ENCODE data around the gene RPS14. TPM values are rescaled to one million over a fixed set of nuclear protein-coding genes. Genes with fewer than 3 reads are reported as not detected.

Gene RPS14
- total RNA-seq, 1 donor from 2014 or later = 4,086 TPM

DNA sequence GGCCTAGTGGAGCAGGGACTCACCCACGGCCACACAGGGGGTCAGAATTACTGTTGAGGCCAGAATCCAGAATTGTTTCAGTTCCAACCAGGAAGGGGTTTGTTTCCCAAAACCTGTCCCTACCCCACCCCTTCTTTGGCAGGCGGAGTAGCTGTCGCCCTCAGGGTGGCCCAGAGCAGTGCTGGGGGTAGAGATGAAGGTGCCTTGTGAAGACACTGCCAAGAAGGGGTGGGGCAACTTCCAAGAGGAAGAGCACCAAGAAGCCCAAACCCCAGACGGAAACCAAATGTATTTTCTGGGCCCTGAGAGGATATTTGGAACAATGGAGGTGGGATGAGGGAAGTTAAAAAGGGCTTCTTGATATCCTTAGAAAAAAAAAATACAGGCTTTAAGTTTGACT, 47.0 kb upstream of the RPS14 start:
- intact Hi-C loops (cut with micrococcal nuclease) = no loop called here
- ATAC-seq (ENCODE audit: low read depth) (no peak), DNase-seq (no peak)
- no peaks in the 10 kb centered on the region for H3K27me3 Mint-ChIP-seq
- H3K36me3 Mint-ChIP-seq (ENCODE audit: low read depth) = no peaks in the 10 kb centered on the region
- TF ChIP-seq, protein P1, sequence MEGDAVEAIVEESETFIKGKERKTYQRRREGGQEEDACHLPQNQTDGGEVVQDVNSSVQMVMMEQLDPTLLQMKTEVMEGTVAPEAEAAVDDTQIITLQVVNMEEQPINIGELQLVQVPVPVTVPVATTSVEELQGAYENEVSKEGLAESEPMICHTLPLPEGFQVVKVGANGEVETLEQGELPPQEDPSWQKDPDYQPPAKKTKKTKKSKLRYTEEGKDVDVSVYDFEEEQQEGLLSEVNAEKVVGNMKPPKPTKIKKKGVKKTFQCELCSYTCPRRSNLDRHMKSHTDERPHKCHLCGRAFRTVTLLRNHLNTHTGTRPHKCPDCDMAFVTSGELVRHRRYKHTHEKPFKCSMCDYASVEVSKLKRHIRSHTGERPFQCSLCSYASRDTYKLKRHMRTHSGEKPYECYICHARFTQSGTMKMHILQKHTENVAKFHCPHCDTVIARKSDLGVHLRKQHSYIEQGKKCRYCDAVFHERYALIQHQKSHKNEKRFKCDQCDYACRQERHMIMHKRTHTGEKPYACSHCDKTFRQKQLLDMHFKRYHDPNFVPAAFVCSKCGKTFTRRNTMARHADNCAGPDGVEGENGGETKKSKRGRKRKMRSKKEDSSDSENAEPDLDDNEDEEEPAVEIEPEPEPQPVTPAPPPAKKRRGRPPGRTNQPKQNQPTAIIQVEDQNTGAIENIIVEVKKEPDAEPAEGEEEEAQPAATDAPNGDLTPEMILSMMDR (IDR thresholded peaks at IDR 0.05) = no peak
- H3K4me1 Mint-ChIP-seq = peaks cover 19% of the 10 kb centered on the region
- H3K4me3 Mint-ChIP-seq = no peak overlapping the region
- CTCF ChIA-PET = no interaction called here
- POLR2A ChIA-PET = no interaction called here
- no peak overlapping the region for H3K27ac Mint-ChIP-seq
- H3K9me3 Mint-ChIP-seq = no peaks in the 10 kb centered on the region

DNA sequence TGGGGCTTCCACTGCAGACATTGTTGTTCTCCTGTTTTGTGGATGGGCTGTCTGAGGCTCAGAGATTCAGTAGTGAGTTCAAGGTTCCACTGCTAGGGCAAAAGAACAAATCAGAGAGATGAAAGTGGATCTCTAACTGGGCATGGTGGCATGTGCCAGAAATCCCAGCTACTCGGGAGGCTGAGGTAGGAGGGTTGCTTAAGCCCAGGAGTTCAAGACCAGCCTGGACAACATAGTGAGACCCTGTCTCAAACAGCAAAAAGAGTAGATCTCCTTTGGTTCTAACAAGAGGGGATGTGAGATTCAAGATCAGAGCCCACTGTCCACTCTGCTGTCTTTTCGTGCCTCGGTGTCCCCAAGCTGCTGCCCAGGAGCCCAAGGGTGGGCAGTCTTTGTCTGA, 46.6 kb upstream of the RPS14 start:
- ATAC-seq (ENCODE audit: low read depth) = no peak
- Mint-ChIP-seq H3K9me3 (no peaks in the 10 kb centered on the region), H3K4me1 (peaks cover 24% of the 10 kb centered on the region), H3K4me3 (no peak overlapping the region), H3K36me3 (ENCODE audit: low read depth) (no peaks in the 10 kb centered on the region), H3K27me3 (no peaks in the 10 kb centered on the region), H3K27ac (no peak overlapping the region)
- DNase-seq = no peak
- ChIA-PET CTCF (no interaction called here), POLR2A (no interaction called here)
- intact Hi-C loops (cut with micrococcal nuclease) = no loop called here
- TF ChIP-seq, protein P1 (IDR thresholded peaks at IDR 0.05) = no peak

DNA sequence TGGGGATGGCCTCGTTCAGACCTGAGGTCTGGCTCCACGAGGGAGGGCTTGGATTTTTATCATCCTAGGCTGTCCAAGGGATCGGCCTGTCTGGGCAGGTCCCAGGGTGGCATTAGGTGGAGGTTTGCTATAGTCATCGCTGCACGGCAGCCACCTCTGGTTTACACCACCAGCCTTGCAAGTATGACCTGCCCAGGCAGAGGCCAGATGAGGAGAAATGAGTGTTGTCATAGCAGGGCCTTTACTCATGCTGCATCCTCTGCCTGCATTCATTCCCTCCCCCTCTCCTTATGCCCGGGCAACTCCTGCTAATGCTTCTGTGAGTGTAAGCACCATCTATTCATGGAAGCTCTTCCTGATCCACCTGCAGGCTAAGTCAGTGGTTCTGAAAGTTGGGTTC, 43.1 kb upstream of the RPS14 start:
- H3K36me3 Mint-ChIP-seq (ENCODE audit: low read depth) = no peaks in the 10 kb centered on the region
- no peaks in the 10 kb centered on the region for H3K9me3 Mint-ChIP-seq
- ATAC-seq (ENCODE audit: low read depth) = no peak
- no peak overlapping the region for H3K27ac Mint-ChIP-seq
- POLR2A ChIA-PET = interaction anchor here (0.7 kb wide), 1 partner anchor 8 kb away, joined by 13 read pairs; no protein-coding TSS in a partner anchor
- CTCF ChIA-PET = interaction anchor here (1.5 kb wide), 1 partner anchor 35 kb away, joined by 3 read pairs; no protein-coding TSS in a partner anchor
- DNase-seq = no peak
- intact Hi-C loops (cut with micrococcal nuclease) = no loop called here
- peaks cover 44% of the 10 kb centered on the region for H3K4me1 Mint-ChIP-seq
- H3K27me3 Mint-ChIP-seq = no peaks in the 10 kb centered on the region
- H3K4me3 Mint-ChIP-seq = no peak overlapping the region
- TF ChIP-seq, protein P1 (IDR thresholded peaks at IDR 0.05) = no peak

DNA sequence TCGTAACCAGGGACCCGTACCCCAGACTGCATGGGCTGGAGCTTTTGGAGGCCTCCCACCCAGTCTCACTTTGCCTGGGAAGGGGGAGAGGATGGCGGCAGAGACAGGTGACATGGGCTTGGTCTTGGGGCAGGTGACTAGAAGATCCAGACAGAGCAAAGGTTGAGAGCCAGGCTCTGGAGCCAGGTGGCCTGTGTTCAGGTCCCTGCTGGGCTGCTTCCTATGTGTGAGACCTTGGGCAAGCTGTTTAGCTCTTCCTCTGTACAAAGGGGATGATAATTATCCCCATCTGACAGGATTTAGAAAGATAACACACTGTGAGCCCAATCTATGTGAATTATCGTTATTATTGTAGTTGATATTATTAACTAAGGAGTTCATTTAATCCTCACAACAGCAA, 42.3 kb upstream of the RPS14 start:
- Mint-ChIP-seq H3K9me3 (no peaks in the 10 kb centered on the region), H3K36me3 (ENCODE audit: low read depth) (no peaks in the 10 kb centered on the region), H3K27me3 (no peaks in the 10 kb centered on the region), H3K27ac (no peak overlapping the region), H3K4me1 (peaks cover 52% of the 10 kb centered on the region), H3K4me3 (no peak overlapping the region)
- ATAC-seq (ENCODE audit: low read depth) (no peak), DNase-seq (no peak)
- POLR2A ChIA-PET = interaction anchor here (2.6 kb wide), 1 partner anchor 81 kb away, joined by 12 read pairs; no protein-coding TSS in a partner anchor
- TF ChIP-seq, protein P1 (IDR thresholded peaks at IDR 0.05) = no peak
- intact Hi-C loops (cut with micrococcal nuclease) = no loop called here
- CTCF ChIA-PET = interaction anchor here (1.5 kb wide), 1 partner anchor 35 kb away, joined by 3 read pairs; no protein-coding TSS in a partner anchor

DNA sequence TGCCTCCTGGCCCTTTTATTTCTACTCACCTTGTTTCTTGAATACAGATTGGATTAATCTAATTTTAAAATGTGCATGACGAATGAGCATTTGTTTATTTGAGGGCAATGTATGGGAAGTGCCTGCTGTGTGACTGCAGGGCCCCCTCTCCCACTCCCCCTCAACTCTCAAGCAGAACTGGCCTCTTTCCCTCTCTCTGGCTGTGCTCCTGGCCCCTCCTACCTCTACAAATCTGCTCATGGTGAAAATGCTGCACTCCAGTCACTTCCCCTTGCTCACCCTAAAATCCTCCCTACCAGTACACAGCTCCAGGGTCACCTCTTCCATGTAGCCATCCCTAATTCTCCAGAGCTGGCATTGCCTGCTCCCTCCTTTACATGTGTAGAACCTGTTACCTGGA, 41.2 kb upstream of the RPS14 start:
- Mint-ChIP-seq H3K27me3 (no peaks in the 10 kb centered on the region), H3K4me1 (peaks cover 52% of the 10 kb centered on the region), H3K4me3 (no peak overlapping the region), H3K27ac (peak overlapping the region; percentile 85), H3K36me3 (ENCODE audit: low read depth) (no peaks in the 10 kb centered on the region), H3K9me3 (no peaks in the 10 kb centered on the region)
- TF ChIP-seq, protein P1 (IDR thresholded peaks at IDR 0.05) = no peak
- ChIA-PET CTCF (no interaction called here), POLR2A (interaction anchor here (1.5 to 2.7 kb wide), 3 partner anchors 41 to 762 kb away, joined by 12 to 23 read pairs (median 15); partner anchors contain the start of gene RPS14)
- intact Hi-C loops (cut with micrococcal nuclease) = loop anchor here (1.0 kb wide), 1 partner anchor 29 kb away; no protein-coding TSS in a partner anchor
- ATAC-seq (ENCODE audit: low read depth) (no peak), DNase-seq (no peak)

Measured in activated B cell treated with CpG ODN at 0.5 μM for 24 hours (primary cell).